Jurkat, Clone E6-1 (cell line): Measurements from ENCODE around the gene PAM16. TPM values are rescaled to one million over a fixed set of nuclear protein-coding genes. Genes with fewer than 3 reads are reported as not detected.
"Not testable (repeated sequence)": the region's sequence is repeated elsewhere in the genome, so short reads cannot be mapped to it uniquely, and the experiment has no call there.

Source experiments
- DNase-seq: peaks from one replicate; pipeline ENCODE4 v3.0.0-alpha.2; 2011; ENCODE audit warnings: low read depth, low spot score
- H3K4me3 ChIP-seq: 2 replicates; pipeline ENCODE4 v1.5.1; 2011; ENCODE audit warnings: mild to moderate bottlenecking, low read length, control low read depth, moderate library complexity
- polyA plus RNA-seq: library from polyadenylated mRNA; unstranded; fragments of >200 nt; gene quantifications from one replicate; pipeline ENCODE4 v1.2.1, GENCODE V29; 2012; ENCODE audit warnings: missing spikeins; ENCODE audit not compliant: insufficient read length, insufficient read depth

Gene PAM16
- 79.3 TPM for polyA plus RNA-seq

GRCh38 chr16:4350787-4351659 lies at the start of gene PAM16:
TSS of gene PAM16 (minus strand) at chr16:4351321. CDS start at chr16:4351234, 87 bp downstream.
- peak; percentile 93 for DNase-seq
- peak within 1 kb of the TSS; percentile 99 for H3K4me3 ChIP-seq

DNA sequence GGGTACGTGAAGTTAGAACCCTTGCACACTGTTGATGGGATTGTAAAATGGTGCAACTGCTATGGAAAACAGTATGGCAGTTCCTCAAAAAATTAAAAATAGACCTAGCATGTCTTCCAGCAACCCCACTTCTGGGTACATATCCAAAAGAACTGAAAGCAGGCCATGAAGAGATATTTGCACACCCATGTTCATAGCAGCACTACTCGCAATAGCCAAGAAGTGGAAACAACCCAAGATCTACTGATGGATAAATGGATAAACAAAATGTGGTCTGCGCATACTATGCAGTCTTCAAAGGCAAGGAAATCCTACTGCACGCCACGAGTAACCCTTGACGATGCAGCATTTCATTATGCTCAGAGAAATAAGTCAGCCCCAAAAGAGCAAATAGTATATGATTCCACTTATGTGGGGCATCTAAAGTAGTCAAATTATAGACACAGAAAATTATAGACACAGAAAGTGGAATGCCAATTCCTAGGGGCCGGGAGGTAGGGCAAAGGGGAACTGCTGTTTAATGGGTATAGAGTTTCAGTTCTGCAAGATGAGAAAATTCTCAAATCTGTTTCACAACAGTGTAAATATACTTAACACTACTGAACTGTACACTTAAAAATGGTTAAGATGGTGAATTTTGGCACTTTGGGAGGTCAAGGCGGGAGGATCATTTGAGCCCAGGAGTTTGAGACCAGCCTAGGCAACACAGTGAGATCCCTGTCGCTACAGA lies 48.0 kb upstream of the PAM16 start:
- no peak overlapping the region for H3K4me3 ChIP-seq
- DNase-seq = peak; percentile 20

DNA sequence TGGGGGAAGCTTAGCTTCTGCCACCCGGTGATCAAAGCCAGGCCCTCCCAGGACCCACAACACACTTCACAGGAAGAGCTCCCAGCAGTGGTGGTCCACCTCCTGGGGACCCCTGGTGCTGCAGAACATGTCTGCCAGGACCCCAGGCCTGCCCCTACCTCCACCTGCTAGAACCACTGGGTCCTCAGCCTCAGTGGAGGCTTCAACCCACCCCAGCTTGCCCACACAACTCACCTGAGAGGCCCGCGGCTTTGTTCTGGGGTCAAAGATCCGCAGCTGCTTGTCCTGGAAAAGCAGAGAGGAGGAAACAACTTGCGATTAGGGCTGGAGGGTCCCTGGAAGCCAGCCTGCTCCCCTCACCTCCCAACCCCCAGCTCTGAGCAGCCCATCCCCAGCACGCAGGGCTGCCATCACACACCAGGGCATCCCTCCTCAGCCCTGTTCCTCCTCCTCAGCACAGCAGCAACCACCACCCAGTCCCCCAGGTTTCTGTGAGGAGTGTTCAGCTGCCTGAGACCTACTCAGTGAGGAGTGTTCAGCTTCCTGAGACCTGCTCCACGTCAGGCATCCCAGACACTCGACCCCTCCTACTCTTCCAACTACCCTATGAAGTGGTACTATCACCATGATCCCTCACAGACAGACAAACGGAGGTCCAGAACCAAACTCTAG lies 44.1 kb upstream of the PAM16 start:
- DNase-seq = no peak
- H3K4me3 ChIP-seq = no peak overlapping the region

GRCh38 chr16:4393850-4394249 lies 42.7 kb upstream of the PAM16 start:
- not testable (repeated sequence) for H3K4me3 ChIP-seq, DNase-seq

DNA sequence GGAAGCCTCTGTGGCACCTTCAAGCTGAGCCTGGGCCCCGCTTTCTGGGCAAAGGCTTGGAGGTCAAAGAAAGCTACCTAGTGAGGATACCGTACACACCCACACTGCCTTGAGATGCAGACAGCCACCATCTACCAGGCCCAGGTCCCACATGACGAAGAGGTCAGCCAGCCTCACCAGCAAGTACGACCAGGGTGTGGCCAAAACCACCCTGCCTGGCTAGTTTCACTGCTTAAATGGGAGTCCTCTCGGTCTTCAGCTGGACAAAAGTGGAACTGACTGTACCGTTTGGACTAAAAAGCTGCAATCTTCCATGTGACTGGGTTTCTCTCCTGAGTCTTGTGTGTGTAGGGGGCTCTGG lies 42.1 kb upstream of the PAM16 start:
- no peak overlapping the region for H3K4me3 ChIP-seq

GRCh38 chr16:4392382-4393239 lies 41.5 kb upstream of the PAM16 start:
- no peak for DNase-seq
- H3K4me3 ChIP-seq = no peak overlapping the region

More for the DNA sequence above, 42.1 kb upstream of the PAM16 start:
- no peak for DNase-seq

DNA sequence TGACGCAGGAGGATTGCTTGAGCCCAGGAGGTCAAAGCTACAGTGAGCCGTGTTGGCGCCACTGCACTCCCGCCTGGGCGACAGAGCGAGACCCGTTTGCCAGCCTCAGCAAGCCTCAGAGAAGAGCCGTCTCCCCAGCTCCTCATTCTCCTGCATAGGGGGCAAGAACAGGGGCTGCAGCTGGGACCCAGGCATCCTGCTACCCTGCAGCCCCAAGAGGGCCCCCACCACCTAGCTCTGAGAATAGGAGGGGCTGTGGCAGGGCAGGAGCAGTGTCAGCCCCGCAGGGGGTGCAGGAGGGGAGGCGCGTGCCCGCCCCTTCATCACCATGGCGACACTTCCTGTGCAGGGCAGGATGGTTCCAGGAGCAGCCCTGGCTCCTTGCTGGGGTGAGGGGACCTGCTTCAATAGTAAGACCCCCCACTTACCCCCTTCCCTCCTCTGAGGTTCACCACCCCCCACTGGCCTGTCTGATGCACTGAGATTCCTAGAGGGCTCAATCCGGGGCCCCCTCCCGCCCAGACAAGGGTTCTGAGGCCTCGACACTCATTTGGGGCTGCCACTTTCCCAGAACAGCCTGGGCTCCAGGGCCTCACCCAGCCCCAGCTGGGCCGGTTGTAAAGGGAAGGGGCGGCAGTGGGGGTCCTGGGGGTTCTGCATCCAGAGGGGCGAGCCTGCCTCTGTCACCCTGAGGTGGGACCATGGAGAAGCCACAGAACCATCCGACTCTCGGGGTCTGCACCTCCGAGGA lies 40.7 kb upstream of the PAM16 start:
- no peak overlapping the region for H3K4me3 ChIP-seq

DNA sequence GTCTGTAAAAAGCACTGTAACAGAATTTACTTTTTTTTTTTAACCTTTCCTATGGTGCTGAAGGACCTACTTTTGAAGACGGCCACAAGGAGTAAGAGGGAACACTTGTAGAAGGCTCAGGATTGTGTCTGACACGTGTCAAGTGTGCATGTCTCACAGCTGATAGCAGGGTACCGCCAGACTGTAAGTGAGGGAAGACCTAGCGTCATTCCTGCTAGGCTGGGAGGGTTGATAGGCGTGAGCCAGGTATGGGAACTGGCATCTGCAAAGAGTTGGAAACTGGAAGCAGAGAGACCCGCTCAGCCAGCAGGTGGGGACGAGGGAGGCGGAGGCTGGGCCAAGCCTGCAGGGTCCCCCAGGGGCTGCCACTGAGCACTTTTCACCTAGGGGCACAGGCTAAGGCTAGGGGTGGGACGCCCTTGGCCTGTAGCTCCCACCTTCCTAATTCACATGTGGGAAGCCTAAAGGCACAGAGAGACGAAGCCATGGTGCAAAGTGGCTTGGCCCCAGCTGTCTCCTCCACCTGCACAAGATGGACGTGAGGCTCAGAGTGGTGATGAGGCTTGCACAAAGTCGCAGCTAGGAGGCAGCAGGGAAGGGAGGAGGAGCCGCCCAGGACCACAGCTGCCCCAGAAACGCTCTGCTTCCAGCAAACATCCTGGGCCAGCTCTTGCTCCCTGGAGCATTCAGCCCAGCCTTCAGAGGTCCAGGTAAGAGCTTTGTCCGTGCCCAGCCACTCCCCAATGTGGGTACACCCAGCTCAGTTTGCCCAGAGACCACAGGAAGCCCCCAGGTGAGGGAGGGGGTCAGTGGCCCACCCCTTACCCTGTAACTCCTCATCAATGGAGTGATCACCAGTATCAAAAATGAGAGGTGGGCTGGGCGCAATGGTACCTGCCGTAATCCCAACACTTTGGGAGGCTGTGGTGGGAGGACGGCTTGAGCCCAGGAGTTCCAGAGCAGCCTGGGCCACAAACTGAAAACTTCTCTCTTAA lies 39.4 kb upstream of the PAM16 start:
- H3K4me3 ChIP-seq = no peak overlapping the region
- DNase-seq = no peak

More for the DNA sequence above, 40.7 kb upstream of the PAM16 start:
- peak; percentile 47 for DNase-seq

GRCh38 chr16:4389051-4389955 lies 38.2 kb upstream of the PAM16 start:
- no peak for DNase-seq

GRCh38 chr16:4388271-4389021 lies 37.3 kb upstream of the PAM16 start:
- no peak overlapping the region for H3K4me3 ChIP-seq
- no peak for DNase-seq

More at GRCh38 chr16:4389051-4389955, 38.2 kb upstream of the PAM16 start:
- H3K4me3 ChIP-seq = no peak overlapping the region

DNA sequence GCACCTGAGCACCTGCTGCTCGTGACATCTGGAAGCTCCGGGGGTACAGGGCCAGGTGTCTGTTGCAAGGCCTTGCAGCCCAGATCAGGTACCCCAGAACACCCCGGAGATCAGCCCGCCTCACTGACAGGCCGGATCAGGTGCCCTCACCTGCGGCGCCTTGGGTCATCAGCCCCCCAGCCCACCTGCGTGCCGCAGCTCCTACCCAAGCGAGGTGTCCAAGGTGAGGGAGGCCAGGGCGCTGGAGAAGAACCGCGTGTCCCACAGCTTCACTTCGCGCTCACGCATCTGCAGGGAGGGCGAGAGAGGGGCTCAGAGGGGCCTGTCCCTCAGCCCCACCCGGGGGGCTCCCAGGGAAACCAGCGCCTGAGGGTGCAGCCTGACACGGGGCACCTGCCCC lies 36.7 kb upstream of the PAM16 start:
- DNase-seq = no peak
- no peak overlapping the region for H3K4me3 ChIP-seq

- no peak overlapping the region for H3K4me3 ChIP-seq
- DNase-seq = no peak
Measured at GRCh38 chr16:4386951-4387565, 35.9 kb upstream of the PAM16 start.

DNA sequence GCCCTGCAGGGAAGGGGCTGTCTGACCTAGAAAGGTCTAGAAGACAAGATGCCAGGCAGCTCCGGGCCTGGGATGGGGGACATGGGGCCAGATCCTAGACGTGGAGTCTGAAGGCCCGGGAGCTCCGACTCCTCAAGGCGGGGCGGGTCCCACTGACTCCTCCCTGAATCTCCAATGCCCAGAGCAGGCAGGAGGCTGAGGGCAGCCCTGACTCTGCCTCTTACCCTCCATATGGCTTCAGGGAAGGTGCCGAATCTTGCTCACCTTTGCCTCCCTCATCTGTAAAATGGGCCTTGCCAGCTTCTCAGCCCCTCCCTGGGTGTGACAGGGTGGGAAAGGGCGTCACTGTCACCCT lies 35.3 kb upstream of the PAM16 start:
- no peak for DNase-seq
- H3K4me3 ChIP-seq = no peak overlapping the region

DNA sequence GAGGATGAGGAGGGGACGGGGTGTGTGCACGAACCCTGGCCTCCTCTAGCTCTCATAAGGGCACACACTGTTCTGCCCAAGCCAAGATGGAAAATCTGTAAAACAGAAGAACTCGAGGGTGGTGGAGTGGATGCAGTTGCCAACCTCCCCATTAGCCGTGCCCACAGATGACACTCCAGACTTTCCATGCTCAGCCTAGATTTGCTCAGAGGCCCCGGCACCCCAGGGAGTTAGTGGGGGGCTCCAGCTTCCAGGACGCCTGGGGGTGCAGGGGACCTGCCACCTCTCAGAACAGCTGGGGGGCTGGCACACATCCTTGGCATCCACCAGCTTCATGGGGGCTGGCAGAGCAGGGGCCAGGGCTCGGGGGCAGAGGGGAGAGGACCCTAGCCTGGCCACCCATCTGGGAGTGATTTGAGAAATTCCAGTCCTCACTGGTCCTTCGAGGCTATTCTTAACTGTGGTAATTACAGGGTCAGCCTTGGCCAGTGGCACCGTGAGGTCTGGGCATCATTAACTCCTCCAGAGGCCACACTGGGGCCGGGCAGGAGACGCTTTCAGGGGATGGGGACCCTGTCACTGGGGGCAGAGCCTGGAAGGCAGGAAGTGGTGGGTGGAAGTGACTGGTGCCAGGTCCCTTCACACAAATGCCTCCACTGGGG lies 34.8 kb upstream of the PAM16 start:
- DNase-seq = no peak
- no peak overlapping the region for H3K4me3 ChIP-seq
